WTC11 (cell line): Measurements from ENCODE around the gene KRTAP5-11.

Source experiments
- FOXK1 ChIP-seq: sonication (generic); formaldehyde crosslinking; IDR thresholded peaks from 2 replicates; pipeline ENCODE4 v1.8.0; 2022; ENCODE audit warnings: mild to moderate bottlenecking, moderate library complexity, missing genetic modification reagents
- GABPB1 ChIP-seq: sonication (generic); formaldehyde crosslinking; IDR thresholded peaks from 2 replicates; pipeline ENCODE4 v1.8.1; 2023; ENCODE audit warnings: mild to moderate bottlenecking, missing genetic modification reagents
- RELA ChIP-seq: sonication (generic); formaldehyde crosslinking; IDR thresholded peaks from 2 replicates; pipeline ENCODE4 v1.8.1; 2022; ENCODE audit warnings: missing genetic modification reagents, mild to moderate bottlenecking, borderline replicate concordance
- SMAD3 ChIP-seq: sonication (generic); formaldehyde crosslinking; IDR thresholded peaks from 2 replicates; pipeline ENCODE4 v1.8.0; 2022; ENCODE audit warnings: missing genetic modification reagents, mild to moderate bottlenecking, borderline replicate concordance
- TEAD4 ChIP-seq: sonication (generic); formaldehyde crosslinking; IDR thresholded peaks from 2 replicates; pipeline ENCODE4 v1.8.0; 2022; ENCODE audit warnings: mild to moderate bottlenecking, missing genetic modification reagents
- TP53 ChIP-seq: sonication (generic); formaldehyde crosslinking; IDR thresholded peaks from 2 replicates; pipeline ENCODE4 v1.8.1; 2023; ENCODE audit warnings: mild to moderate bottlenecking, missing genetic modification reagents
- ZNF416 ChIP-seq: fragments of 250-450 bp; sonication (Bioruptor Pico); IDR thresholded peaks from 2 replicates; pipeline ENCODE4 v1.9.0; 2021; ENCODE audit warnings: mild to moderate bottlenecking, inconsistent platforms
- TF ChIP-seq, protein P1 (sequence below): fragments of 200-600 bp; IDR thresholded peaks from 2 replicates; pipeline ENCODE4 v1.8.0; 2022; ENCODE audit warnings: antibody characterized with exemption
- TF ChIP-seq, protein P2 (sequence below): sonication (generic); formaldehyde crosslinking; IDR thresholded peaks from 2 replicates; pipeline ENCODE4 v1.8.1; 2023; ENCODE audit warnings: mild to moderate bottlenecking, missing genetic modification reagents
- TF ChIP-seq, protein P3 (sequence below): sonication (generic); formaldehyde crosslinking; IDR thresholded peaks from 2 replicates; pipeline ENCODE4 v1.8.1; 2023; ENCODE audit warnings: mild to moderate bottlenecking, missing genetic modification reagents, moderate library complexity
- TF ChIP-seq, protein P4 (sequence below): sonication (generic); formaldehyde crosslinking; IDR thresholded peaks from 2 replicates; pipeline ENCODE4 v1.8.0; 2023; ENCODE audit warnings: missing genetic modification reagents, mild to moderate bottlenecking, borderline replicate concordance
- TF ChIP-seq, protein P5 (sequence below): sonication (generic); formaldehyde crosslinking; IDR thresholded peaks from 2 replicates; pipeline ENCODE4 v1.8.1; 2022; ENCODE audit warnings: mild to moderate bottlenecking, missing genetic modification reagents, moderate library complexity, borderline replicate concordance
- TF ChIP-seq, protein P6 (sequence below): sonication (generic); formaldehyde crosslinking; IDR thresholded peaks from 2 replicates; pipeline ENCODE4 v1.8.1; 2023; ENCODE audit warnings: mild to moderate bottlenecking, missing genetic modification reagents, borderline replicate concordance
- TF ChIP-seq, protein P7 (sequence below): sonication (generic); formaldehyde crosslinking; conservative IDR thresholded peaks from 2 replicates; pipeline ENCODE4 v1.8.1; 2022; ENCODE audit warnings: mild to moderate bottlenecking, missing genetic modification reagents

DNA sequence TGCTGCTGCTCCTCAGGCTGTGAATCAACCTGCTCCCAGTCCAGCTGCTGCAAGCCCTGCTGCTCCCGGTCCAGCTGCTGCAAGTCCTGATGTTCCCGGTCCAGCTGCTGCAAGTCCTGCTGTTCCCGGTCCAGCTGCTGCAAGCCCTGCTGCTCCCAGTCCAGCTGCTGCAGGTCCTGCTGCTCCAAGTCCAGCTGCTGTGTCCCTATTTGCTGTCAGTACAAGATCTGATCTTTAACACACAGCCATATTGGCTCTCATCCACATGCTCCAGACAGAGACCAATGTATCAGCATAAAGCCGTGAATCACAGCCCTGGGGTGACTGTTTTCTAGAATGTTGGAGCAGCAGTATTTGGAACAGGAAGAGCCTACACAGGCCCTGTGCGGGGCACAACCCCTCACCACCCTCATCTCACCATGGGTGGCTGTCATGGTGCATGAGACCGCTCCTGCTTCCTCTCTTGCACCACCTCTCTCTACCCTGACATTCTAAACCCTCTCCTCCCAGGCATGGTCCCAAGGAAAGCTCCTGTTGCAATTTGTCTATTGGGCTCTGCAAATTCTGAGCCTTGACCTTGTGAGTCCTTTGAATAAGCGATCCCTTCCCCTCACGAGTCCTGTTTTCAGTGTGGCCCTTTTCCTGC is 13.8 kb downstream of the KRTAP5-11 start:
- TF ChIP-seq, protein P1, sequence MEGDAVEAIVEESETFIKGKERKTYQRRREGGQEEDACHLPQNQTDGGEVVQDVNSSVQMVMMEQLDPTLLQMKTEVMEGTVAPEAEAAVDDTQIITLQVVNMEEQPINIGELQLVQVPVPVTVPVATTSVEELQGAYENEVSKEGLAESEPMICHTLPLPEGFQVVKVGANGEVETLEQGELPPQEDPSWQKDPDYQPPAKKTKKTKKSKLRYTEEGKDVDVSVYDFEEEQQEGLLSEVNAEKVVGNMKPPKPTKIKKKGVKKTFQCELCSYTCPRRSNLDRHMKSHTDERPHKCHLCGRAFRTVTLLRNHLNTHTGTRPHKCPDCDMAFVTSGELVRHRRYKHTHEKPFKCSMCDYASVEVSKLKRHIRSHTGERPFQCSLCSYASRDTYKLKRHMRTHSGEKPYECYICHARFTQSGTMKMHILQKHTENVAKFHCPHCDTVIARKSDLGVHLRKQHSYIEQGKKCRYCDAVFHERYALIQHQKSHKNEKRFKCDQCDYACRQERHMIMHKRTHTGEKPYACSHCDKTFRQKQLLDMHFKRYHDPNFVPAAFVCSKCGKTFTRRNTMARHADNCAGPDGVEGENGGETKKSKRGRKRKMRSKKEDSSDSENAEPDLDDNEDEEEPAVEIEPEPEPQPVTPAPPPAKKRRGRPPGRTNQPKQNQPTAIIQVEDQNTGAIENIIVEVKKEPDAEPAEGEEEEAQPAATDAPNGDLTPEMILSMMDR, result no peak
- TF ChIP-seq, protein P2, sequence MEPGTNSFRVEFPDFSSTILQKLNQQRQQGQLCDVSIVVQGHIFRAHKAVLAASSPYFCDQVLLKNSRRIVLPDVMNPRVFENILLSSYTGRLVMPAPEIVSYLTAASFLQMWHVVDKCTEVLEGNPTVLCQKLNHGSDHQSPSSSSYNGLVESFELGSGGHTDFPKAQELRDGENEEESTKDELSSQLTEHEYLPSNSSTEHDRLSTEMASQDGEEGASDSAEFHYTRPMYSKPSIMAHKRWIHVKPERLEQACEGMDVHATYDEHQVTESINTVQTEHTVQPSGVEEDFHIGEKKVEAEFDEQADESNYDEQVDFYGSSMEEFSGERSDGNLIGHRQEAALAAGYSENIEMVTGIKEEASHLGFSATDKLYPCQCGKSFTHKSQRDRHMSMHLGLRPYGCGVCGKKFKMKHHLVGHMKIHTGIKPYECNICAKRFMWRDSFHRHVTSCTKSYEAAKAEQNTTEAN (CRISPR knock-in tag), result no peak
- TF ChIP-seq, protein P3, sequence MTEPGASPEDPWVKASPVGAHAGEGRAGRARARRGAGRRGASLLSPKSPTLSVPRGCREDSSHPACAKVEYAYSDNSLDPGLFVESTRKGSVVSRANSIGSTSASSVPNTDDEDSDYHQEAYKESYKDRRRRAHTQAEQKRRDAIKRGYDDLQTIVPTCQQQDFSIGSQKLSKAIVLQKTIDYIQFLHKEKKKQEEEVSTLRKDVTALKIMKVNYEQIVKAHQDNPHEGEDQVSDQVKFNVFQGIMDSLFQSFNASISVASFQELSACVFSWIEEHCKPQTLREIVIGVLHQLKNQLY (CRISPR knock-in tag), result no peak
- TF ChIP-seq ZNF416 (no peak), FOXK1 (CRISPR knock-in tag) (no peak), TEAD4 (no peak), RELA (CRISPR knock-in tag) (no peak), TP53 (CRISPR knock-in tag) (no peak), SMAD3 (CRISPR knock-in tag) (no peak), GABPB1 (CRISPR knock-in tag) (no peak)
- TF ChIP-seq, protein P4, sequence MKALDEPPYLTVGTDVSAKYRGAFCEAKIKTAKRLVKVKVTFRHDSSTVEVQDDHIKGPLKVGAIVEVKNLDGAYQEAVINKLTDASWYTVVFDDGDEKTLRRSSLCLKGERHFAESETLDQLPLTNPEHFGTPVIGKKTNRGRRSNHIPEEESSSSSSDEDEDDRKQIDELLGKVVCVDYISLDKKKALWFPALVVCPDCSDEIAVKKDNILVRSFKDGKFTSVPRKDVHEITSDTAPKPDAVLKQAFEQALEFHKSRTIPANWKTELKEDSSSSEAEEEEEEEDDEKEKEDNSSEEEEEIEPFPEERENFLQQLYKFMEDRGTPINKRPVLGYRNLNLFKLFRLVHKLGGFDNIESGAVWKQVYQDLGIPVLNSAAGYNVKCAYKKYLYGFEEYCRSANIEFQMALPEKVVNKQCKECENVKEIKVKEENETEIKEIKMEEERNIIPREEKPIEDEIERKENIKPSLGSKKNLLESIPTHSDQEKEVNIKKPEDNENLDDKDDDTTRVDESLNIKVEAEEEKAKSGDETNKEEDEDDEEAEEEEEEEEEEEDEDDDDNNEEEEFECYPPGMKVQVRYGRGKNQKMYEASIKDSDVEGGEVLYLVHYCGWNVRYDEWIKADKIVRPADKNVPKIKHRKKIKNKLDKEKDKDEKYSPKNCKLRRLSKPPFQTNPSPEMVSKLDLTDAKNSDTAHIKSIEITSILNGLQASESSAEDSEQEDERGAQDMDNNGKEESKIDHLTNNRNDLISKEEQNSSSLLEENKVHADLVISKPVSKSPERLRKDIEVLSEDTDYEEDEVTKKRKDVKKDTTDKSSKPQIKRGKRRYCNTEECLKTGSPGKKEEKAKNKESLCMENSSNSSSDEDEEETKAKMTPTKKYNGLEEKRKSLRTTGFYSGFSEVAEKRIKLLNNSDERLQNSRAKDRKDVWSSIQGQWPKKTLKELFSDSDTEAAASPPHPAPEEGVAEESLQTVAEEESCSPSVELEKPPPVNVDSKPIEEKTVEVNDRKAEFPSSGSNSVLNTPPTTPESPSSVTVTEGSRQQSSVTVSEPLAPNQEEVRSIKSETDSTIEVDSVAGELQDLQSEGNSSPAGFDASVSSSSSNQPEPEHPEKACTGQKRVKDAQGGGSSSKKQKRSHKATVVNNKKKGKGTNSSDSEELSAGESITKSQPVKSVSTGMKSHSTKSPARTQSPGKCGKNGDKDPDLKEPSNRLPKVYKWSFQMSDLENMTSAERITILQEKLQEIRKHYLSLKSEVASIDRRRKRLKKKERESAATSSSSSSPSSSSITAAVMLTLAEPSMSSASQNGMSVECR (CRISPR knock-in tag), result no peak
- TF ChIP-seq, protein P5, sequence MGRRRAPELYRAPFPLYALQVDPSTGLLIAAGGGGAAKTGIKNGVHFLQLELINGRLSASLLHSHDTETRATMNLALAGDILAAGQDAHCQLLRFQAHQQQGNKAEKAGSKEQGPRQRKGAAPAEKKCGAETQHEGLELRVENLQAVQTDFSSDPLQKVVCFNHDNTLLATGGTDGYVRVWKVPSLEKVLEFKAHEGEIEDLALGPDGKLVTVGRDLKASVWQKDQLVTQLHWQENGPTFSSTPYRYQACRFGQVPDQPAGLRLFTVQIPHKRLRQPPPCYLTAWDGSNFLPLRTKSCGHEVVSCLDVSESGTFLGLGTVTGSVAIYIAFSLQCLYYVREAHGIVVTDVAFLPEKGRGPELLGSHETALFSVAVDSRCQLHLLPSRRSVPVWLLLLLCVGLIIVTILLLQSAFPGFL (CRISPR knock-in tag), result no peak
- TF ChIP-seq, protein P6, sequence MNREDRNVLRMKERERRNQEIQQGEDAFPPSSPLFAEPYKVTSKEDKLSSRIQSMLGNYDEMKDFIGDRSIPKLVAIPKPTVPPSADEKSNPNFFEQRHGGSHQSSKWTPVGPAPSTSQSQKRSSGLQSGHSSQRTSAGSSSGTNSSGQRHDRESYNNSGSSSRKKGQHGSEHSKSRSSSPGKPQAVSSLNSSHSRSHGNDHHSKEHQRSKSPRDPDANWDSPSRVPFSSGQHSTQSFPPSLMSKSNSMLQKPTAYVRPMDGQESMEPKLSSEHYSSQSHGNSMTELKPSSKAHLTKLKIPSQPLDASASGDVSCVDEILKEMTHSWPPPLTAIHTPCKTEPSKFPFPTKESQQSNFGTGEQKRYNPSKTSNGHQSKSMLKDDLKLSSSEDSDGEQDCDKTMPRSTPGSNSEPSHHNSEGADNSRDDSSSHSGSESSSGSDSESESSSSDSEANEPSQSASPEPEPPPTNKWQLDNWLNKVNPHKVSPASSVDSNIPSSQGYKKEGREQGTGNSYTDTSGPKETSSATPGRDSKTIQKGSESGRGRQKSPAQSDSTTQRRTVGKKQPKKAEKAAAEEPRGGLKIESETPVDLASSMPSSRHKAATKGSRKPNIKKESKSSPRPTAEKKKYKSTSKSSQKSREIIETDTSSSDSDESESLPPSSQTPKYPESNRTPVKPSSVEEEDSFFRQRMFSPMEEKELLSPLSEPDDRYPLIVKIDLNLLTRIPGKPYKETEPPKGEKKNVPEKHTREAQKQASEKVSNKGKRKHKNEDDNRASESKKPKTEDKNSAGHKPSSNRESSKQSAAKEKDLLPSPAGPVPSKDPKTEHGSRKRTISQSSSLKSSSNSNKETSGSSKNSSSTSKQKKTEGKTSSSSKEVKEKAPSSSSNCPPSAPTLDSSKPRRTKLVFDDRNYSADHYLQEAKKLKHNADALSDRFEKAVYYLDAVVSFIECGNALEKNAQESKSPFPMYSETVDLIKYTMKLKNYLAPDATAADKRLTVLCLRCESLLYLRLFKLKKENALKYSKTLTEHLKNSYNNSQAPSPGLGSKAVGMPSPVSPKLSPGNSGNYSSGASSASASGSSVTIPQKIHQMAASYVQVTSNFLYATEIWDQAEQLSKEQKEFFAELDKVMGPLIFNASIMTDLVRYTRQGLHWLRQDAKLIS, result no peak
- TF ChIP-seq, protein P7, sequence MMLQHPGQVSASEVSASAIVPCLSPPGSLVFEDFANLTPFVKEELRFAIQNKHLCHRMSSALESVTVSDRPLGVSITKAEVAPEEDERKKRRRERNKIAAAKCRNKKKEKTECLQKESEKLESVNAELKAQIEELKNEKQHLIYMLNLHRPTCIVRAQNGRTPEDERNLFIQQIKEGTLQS (CRISPR knock-in tag), result no peak
